IMR-90 (cell line): ENCODE data around the gene CDK6. TPM values are rescaled to one million over a fixed set of nuclear protein-coding genes. Genes with fewer than 3 reads are reported as not detected.
A peak's percentile ranks its signal among the peaks of the same experiment; 100 is the strongest.

Source experiments
- ATAC-seq: fragments of 200-7000 bp; cut with Tn5 transposase; 2 replicates; pipeline ENCODE4 v1.9.1; 2020; ENCODE audit warnings: low read depth, mild to moderate bottlenecking, moderate library complexity
- BruUV-seq: library from RNA; stranded (reverse); fragments of 400-500 nt; replicated peaks from 2 replicates; lab custom pipeline; 2021; lab: Mats Ljungman, UMichigan
- CTCF ChIA-PET: fragments of 300-600 bp; formaldehyde crosslinking; extraction: SDS; loops from one replicate; lab custom pipeline; 2021; ENCODE audit warnings: antibody characterized with exemption; lab: Yijun Ruan, JAX
- POLR2A ChIA-PET: fragments of 300-600 bp; sonication (Branson Sonifier 250); formaldehyde crosslinking; loops from one replicate; lab custom pipeline; 2022; ENCODE audit warnings: antibody characterized with exemption; ENCODE audit not compliant: unreplicated experiment; lab: Charles Lee
- DNase-seq: peaks from one replicate; pipeline ENCODE4 v3.0.0; 2013
- H2AFZ ChIP-seq: replicated peaks from 2 replicates; pipeline ENCODE3; 2013; ENCODE audit warnings: low read length, mild to moderate bottlenecking; ENCODE audit not compliant: poor library complexity
- H2AK5ac ChIP-seq: 2 replicates; pipeline ENCODE4 v1.6.1; 2013; ENCODE audit warnings: low read depth, low read length, inconsistent platforms
- H2AK9ac ChIP-seq: replicated peaks from 2 replicates; pipeline ENCODE3; 2013; ENCODE audit warnings: mild to moderate bottlenecking, low read depth, low read length, moderate library complexity; ENCODE audit not compliant: poor library complexity
- H2BK120ac ChIP-seq: 2 replicates; pipeline ENCODE4 v1.6.1; 2013; ENCODE audit warnings: low read depth, low read length, inconsistent platforms
- H2BK15ac ChIP-seq: 3 replicates; pipeline ENCODE4 v1.6.1; 2013; ENCODE audit warnings: low read depth, low read length, inconsistent platforms
- H2BK20ac ChIP-seq: 2 replicates; pipeline ENCODE4 v1.6.1; 2013; ENCODE audit warnings: low read depth, mild to moderate bottlenecking, inconsistent platforms, low read length, moderate library complexity
- H2BK5ac ChIP-seq: 2 replicates; pipeline ENCODE4 v1.6.1; 2013; ENCODE audit warnings: mild to moderate bottlenecking, low read depth, low read length, inconsistent platforms; ENCODE audit not compliant: poor library complexity, severe bottlenecking
- H3K14ac ChIP-seq: replicated peaks from 2 replicates; pipeline ENCODE4 v1.6.1; 2013; ENCODE audit warnings: low read depth, low read length, inconsistent platforms
- H3K18ac ChIP-seq: 2 replicates; pipeline ENCODE4 v1.6.1; 2013; ENCODE audit warnings: low read depth, low read length, control low read depth
- H3K23ac ChIP-seq: 2 replicates; pipeline ENCODE4 v1.6.1; 2013; ENCODE audit warnings: low read depth, low read length, inconsistent platforms
- H3K27ac ChIP-seq: 2 replicates; pipeline ENCODE4 v1.5.1; 2013; ENCODE audit warnings: mild to moderate bottlenecking, control low read depth, low read length; ENCODE audit not compliant: insufficient read depth
- H3K27me3 ChIP-seq: 2 replicates; pipeline ENCODE4 v1.6.1; 2013; ENCODE audit warnings: low read length; ENCODE audit not compliant: control insufficient read depth, insufficient read depth
- H3K36me3 ChIP-seq: 2 replicates; pipeline ENCODE4 v1.6.1; 2013; ENCODE audit warnings: low read length, mixed read lengths; ENCODE audit not compliant: control insufficient read depth, insufficient read depth
- H3K4ac ChIP-seq: 2 replicates; pipeline ENCODE4 v1.6.1; 2013; ENCODE audit warnings: low read depth, low read length, inconsistent platforms
- H3K4me1 ChIP-seq: 2 replicates; pipeline ENCODE4 v1.6.1; 2013; ENCODE audit warnings: low read length, mixed read lengths; ENCODE audit not compliant: control insufficient read depth, insufficient read depth
- H3K4me2 ChIP-seq: 2 replicates; pipeline ENCODE4 v1.6.1; 2013; ENCODE audit warnings: low read depth, mild to moderate bottlenecking, control low read depth, low read length, moderate library complexity
- H3K4me3 ChIP-seq: 2 replicates; pipeline ENCODE4 v1.5.1; 2013; ENCODE audit warnings: low read depth, mild to moderate bottlenecking, control low read depth, low read length, moderate library complexity; ENCODE audit not compliant: insufficient read depth
- H3K56ac ChIP-seq: 2 replicates; pipeline ENCODE4 v1.6.1; 2013; ENCODE audit warnings: low read length, inconsistent platforms; ENCODE audit not compliant: insufficient read depth; ENCODE audit errors: extremely low read depth
- H3K79me1 ChIP-seq, 2 experiments: 2 replicates each; pipeline ENCODE4 v1.6.1; 2013; ENCODE audit warnings: low read length in 2 of 2, inconsistent platforms in 1 of 2, low read depth in 1 of 2
- H3K9ac ChIP-seq: 2 replicates; pipeline ENCODE4 v1.6.1; 2013; ENCODE audit warnings: low read depth, low read length, control low read depth
- H3K9me1 ChIP-seq: 2 replicates; pipeline ENCODE4 v1.6.1; 2013; ENCODE audit warnings: low read length, inconsistent platforms; ENCODE audit not compliant: insufficient read depth
- H3K9me3 ChIP-seq: 2 replicates; pipeline ENCODE4 v1.6.1; 2013; ENCODE audit warnings: low read length; ENCODE audit not compliant: control insufficient read depth, insufficient read depth
- H4K20me1 ChIP-seq: 2 replicates; pipeline ENCODE4 v1.6.1; 2013; ENCODE audit warnings: low read length, inconsistent platforms; ENCODE audit not compliant: insufficient read depth
- H4K5ac ChIP-seq: 2 replicates; pipeline ENCODE4 v1.6.1; 2013; ENCODE audit warnings: mild to moderate bottlenecking, low read depth, low read length, control low read depth
- H4K8ac ChIP-seq, 2 experiments: 2 replicates each; pipeline ENCODE4 v1.6.1; 2013; ENCODE audit warnings: low read depth in 2 of 2, low read length in 2 of 2, control low read depth in 1 of 2, inconsistent platforms in 1 of 2
- H4K91ac ChIP-seq: 2 replicates; pipeline ENCODE4 v1.6.1; 2013; ENCODE audit warnings: low read depth, low read length, inconsistent platforms; ENCODE audit not compliant: insufficient read depth
- BHLHE40 ChIP-seq: fragments of 150-350 bp; IDR thresholded peaks from 2 replicates; pipeline ENCODE4 v1.6.1; 2016; ENCODE audit warnings: mild to moderate bottlenecking, low read depth, low read length
- CEBPB ChIP-seq: IDR thresholded peaks from 2 replicates; pipeline ENCODE4 v1.6.1; 2012; ENCODE audit warnings: low read depth, low read length, improper control_type of control experiment
- CTCF ChIP-seq: conservative IDR thresholded peaks from 2 replicates; pipeline ENCODE4 v1.5.1; 2012; ENCODE audit warnings: mild to moderate bottlenecking, low read depth, low read length, improper control_type of control experiment
- FOS ChIP-seq: fragments of 150-350 bp; IDR thresholded peaks from 2 replicates; pipeline ENCODE4 v1.6.1; 2016; ENCODE audit warnings: low read depth, low read length
- MAFK ChIP-seq: IDR thresholded peaks from 2 replicates; pipeline ENCODE4 v1.6.1; 2012; ENCODE audit warnings: low read depth, low read length, improper control_type of control experiment
- POLR2A ChIP-seq: IDR thresholded peaks from 2 replicates; pipeline ENCODE4 v1.6.1; 2012; ENCODE audit warnings: mild to moderate bottlenecking, low read depth, low read length
- RCOR1 ChIP-seq: IDR thresholded peaks from 2 replicates; pipeline ENCODE4 v1.6.1; 2012; ENCODE audit warnings: mild to moderate bottlenecking, low read length, improper control_type of control experiment; ENCODE audit not compliant: insufficient replicate concordance
- WGBS, 2 experiments: methylation state at CpG; one replicate each; pipeline versions ENCODE4 v1.1.5 to v1.1.7; 2013; ENCODE audit warnings: missing lambda C conversion rate in 2 of 2; ENCODE audit not compliant: insufficient read length in 1 of 2; ENCODE audit errors: extremely low coverage in 2 of 2; 5-methylcytosine and 5-hydroxymethylcytosine counted together
- dilution Hi-C: fragments of 300-500 bp; cut with HindIII; formaldehyde crosslinking; loops from one replicate; pipeline ENCODE4 v1.14.3; 2018; ENCODE audit warnings: low sequenced_read_pairs; ENCODE audit not compliant: unreplicated experiment
- in situ Hi-C: fragments of 300-500 bp; cut with MboI; formaldehyde crosslinking; loops from 3 replicates; pipeline ENCODE4 v1.14.3; 2019; ENCODE audit warnings: low sequenced_read_pairs, inconsistent platforms, mixed read lengths
- intact Hi-C: fragments of 100-400 bp; cut with micrococcal nuclease; formaldehyde crosslinking; loops from 2 replicates; pipeline ENCODE4 v1.10.0; 2022
- polyA plus RNA-seq, 3 experiments: library from polyadenylated mRNA; depleted of rRNA; stranded (reverse); fragments of >200 nt; gene quantifications; 2 replicates each; pipeline ENCODE4 v1.2.3, GENCODE V29; 2012; ENCODE audit warnings: low replicate concordance in 1 of 3
- total RNA-seq: library from RNA; depleted of rRNA; stranded (reverse); fragments of >200 nt; gene quantifications from 2 replicates; pipeline ENCODE4 v1.2.3, GENCODE V29; 2012

CDK6 gene
- total and polyA plus RNA-seq, 2 of the 4 experiments (the other 2 are of a cell fraction): 21.5 to 195 TPM

DNA sequence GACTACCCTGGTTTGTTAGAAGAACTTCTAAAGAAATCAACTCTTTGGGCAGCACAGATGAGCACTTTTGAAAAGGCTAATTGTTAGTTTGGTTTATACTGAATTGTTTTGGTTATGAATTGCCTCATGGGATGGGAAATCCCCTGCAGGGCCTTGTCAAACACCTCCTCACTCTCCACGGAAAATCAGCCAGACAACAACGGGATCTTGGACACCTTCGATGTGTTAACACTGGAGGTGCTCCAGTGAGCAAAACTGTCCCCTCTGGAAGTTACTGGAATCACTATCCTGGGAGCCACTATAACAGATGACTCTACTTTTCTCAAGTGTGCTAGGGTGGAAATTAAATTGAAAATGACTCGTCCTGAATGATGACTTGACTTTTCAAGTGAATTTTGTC lies 38.7 kb downstream of the CDK6 start:
- no peak for TF ChIP-seq RCOR1
- peak; percentile 63 for TF ChIP-seq CEBPB
- TF ChIP-seq POLR2A: no peak
- TF ChIP-seq BHLHE40: 0 out of 2 replicates have a peak, but pooled peaks have one; percentile 5
- no peak for TF ChIP-seq MAFK
- TF ChIP-seq FOS: no peak
- TF ChIP-seq CTCF: 0 out of 2 replicates have a peak, but pooled peaks have one; percentile 10
- WGBS, 2 experiments: no CpG with 5 or more reads among the region's 4 CpGs

More for the DNA sequence above, 38.7 kb downstream of the CDK6 start:
- intact Hi-C loops: no loop called here
- dilution Hi-C loops: no loop called here
- Histone ChIP-seq H2BK20ac (no peak overlapping the region), H3K4ac (no peak overlapping the region), H3K9me3 (no peaks in the 10 kb centered on the region), H2AFZ (no peak overlapping the region), H3K79me1 (peaks cover 18 to 72% of the 10 kb centered on the region in 2 experiments), H4K8ac (no peak overlapping the region; a peak in 1 of 4 replicates), H3K56ac (no peak overlapping the region), H2AK9ac (no peak overlapping the region), H3K9ac (no peak overlapping the region), H2BK120ac (no peak overlapping the region), H4K20me1 (peaks cover 75% of the 10 kb centered on the region), H4K5ac (no peak overlapping the region), H3K4me1 (peaks cover 26% of the 10 kb centered on the region), H3K23ac (no peak overlapping the region; the same call in 1 of the 2 replicates), H3K14ac (no peak overlapping the region), H3K27ac (no peak overlapping the region), H3K27me3 (no peaks in the 10 kb centered on the region), H3K9me1 (peaks cover 27% of the 10 kb centered on the region), H4K91ac (no peak overlapping the region), H2AK5ac (no peak overlapping the region), H3K18ac (no peak overlapping the region), H2BK15ac (no peak overlapping the region), H3K36me3 (peaks cover 3% of the 10 kb centered on the region; the same call in 1 of the 2 replicates), H2BK5ac (peak overlapping the region; percentile 8), H3K4me3 (no peak overlapping the region), H3K4me2 (peak overlapping the region; percentile 19)
- CTCF ChIA-PET: no interaction called here
- BruUV-seq: no TSS peak
- DNase-seq (peak; percentile 64), ATAC-seq (peak; percentile 41)
- in situ Hi-C loops: no loop called here
- POLR2A ChIA-PET: no interaction called here
